Frontal cortex (tissue), 4 donors: Measurements from ENCODE around the gene COX7C. TPM values are rescaled to one million over a fixed set of nuclear protein-coding genes. Genes with fewer than 3 reads are reported as not detected.
"Not testable (repeated sequence)": the region's sequence is repeated elsewhere in the genome, so short reads cannot be mapped to it uniquely, and the experiment has no call there.

Experiments used
- DNase-seq, 2 donors: peaks; one replicate each; pipeline ENCODE4 v3.0.0; 2012; ENCODE audit warnings: low spot score in 2 of 2
- FAIRE-seq: peaks from 2 replicates; lab custom pipeline; 2012; peaks lifted over from hg19 to GRCh38; lab: Jason Lieb, UNC
- total RNA-seq: library from RNA; depleted of rRNA; stranded (reverse); fragments of >200 nt; gene quantifications from one replicate; pipeline ENCODE4 v1.2.3, GENCODE V29; 2014
- donor health status: control.
- donor health status: control.
- donor health status: control.

The COX7C gene
- 244 TPM for total RNA-seq

- FAIRE-seq (peak; percentile 45), DNase-seq (peak; percentile 73 to 87)
These were observed at the start of gene COX7C for GRCh38 chr5:86617756-86618576. Gene COX7C (plus strand): TSS chr5:86617941. CDS start chr5:86618056, 115 bp downstream.

DNA sequence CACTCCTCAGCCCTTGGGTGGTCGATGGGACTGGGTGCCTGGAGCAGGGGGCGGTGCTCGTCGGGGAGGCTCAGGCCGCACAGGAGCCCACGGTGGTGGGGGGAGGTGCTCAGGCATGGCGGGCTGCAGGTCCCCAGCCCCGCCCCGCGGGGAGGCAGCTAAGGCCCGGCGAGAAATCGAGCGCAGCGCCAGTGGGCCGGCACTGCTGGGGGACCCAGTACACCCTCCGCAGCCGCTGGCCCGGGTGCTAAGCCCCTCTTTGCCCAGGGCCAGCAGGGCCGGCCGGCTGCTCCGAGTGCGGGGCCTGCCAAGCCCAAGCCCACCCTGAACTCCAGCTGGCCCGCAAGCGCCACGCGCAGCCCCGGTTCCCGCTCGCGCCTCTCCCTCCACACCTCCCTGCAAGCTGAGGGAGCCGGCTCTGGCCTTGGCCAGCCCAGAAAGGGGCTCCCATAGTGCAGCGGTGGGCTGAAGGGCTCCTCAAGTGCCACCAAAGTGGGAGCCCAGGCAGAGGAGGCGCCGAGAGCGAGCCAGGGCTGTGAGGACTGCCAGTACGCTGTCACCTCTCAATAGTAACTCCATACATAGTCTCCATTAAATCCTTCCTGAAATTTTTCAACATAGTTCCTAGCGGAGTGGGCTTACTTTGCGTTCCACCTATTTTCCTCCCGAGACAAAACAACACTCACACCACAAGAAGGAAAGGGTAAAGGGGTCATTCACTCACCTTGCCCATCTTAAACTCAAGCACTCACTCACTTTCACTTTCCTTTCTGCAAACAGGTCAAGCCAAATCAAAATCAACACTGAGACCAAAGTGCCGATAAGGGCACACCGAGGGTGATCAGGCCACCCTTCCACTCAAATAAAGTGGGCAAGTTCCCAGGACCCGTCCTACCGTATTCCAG, 48.0 kb upstream of the COX7C start:
- FAIRE-seq, DNase-seq: not testable (repeated sequence)

DNA sequence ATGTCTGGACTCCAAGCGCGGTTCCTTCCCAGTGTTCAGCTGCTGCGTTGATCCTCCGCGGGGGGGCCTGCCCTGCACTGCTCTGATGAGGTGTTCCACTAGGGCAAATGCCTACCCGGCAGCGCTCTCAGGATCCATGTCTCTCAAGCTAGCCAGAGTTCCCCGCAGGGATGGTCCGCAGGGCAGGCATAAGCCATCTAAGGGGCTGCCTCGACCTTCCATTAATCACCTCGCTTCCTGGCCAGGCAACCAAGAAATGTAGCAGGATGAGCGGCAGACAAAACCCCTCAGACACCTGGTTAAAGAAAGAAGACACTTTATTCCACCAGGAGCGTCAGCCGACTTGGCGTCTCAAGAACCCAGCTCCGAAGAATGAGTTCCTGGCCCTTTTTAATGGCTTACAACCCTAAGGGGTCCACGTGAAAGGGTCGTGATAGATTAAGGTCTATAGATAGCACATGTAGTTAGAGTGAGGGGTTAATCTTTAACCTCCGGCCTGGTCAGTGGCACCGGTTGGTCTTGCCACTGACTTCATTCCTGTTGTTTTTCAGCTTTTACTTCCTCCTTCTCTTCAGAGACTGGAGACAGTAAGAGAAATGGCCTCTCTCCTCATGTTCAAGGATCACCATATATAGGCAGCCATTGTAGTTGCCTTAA, 47.2 kb upstream of the COX7C start:
- FAIRE-seq (no peak), DNase-seq (no peak)

GRCh38 chr5:86571109-86571508, 46.6 kb upstream of the COX7C start:
- FAIRE-seq, result not testable (repeated sequence)

GRCh38 chr5:86572825-86573517, 44.8 kb upstream of the COX7C start:
- FAIRE-seq (no peak), DNase-seq (no peak)

More at GRCh38 chr5:86571109-86571508, 46.6 kb upstream of the COX7C start:
- DNase-seq, result not testable (repeated sequence)

GRCh38 chr5:86579502-86579901, 38.2 kb upstream of the COX7C start:
- no peak for DNase-seq

DNA sequence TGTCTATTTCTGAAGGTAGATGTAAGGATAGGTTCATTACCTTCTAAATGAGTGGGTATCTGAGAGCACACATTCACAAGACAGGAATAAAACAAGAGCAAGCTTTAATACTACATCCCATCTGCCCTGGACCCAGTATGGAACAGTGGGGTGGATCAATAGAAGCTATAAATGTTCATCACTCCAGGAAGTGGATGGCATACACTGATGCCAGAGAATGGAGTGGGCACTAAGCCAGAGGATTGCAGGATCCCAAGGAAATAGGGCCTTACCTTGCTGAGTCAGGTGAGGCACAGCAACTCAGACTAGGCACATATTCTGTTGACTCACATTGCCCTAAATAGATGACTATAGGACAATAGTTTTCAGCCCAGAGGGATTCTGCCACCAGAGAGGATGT, 21.3 kb upstream of the COX7C start:
- no peak for FAIRE-seq

More at GRCh38 chr5:86579502-86579901, 38.2 kb upstream of the COX7C start:
- no peak for FAIRE-seq

GRCh38 chr5:86605881-86606280, 11.9 kb upstream of the COX7C start:
- FAIRE-seq (no peak), DNase-seq (no peak)

More for the DNA sequence above, 21.3 kb upstream of the COX7C start:
- DNase-seq, result no peak

GRCh38 chr5:86613455-86613854, 4.3 kb upstream of the COX7C start:
- FAIRE-seq, result no peak
- DNase-seq, result no peak

DNA sequence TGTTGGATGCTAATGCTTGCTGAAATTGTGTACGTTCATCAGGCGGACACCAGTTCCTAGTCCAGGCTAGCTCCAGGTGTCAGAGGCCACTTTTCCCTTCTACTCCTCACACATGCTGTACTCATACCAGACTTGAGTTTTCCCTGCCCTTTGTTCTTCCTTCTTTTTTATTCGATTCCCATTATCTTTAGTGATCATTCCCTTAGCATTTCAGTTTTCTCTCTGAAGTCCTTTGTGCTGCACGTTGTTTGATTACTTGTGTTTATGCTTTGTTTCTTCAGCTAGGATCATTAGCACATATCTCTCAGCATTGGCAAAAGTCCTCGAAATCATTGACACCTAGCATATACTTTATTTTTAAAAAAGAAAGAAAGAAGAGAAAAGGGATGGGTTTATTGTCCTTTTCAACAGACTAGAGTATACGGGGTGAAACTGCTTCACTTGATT, 409 bp upstream of the COX7C start:
- FAIRE-seq (no peak), DNase-seq (no peak)

DNA sequence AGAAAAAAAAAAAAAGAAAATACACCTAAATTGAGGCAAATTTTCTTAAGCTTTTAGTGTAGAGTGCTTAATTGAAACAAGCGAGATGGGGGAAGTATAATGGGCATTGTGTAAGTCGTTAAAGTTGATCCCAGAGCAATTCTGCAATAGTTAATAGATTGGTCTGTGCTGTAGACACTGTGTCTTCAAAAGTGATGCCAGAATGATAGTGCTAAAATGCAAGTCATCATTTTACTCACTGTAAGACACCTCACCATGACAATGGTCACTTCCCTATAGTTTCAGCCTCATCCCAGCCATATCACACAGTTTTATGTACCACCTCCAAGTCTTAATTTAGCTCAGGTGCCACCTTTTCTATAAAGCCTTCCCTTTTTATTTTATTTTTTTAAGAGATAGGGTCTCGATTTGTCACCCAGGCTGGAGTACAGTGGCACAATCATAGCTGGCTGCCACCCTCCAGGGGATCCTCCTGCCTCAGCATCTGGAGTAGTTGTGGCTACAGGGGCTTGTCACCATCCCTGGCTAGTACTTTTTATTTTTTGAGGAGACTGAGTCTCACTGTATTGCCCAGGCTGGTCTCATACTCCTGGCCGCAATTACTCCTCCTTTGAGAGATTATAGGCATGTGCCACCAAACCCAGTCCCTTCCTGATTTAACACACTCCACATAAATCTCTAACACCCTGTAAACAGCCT, 6.2 kb downstream of the COX7C start:
- no peak for FAIRE-seq
- no peak for DNase-seq

DNA sequence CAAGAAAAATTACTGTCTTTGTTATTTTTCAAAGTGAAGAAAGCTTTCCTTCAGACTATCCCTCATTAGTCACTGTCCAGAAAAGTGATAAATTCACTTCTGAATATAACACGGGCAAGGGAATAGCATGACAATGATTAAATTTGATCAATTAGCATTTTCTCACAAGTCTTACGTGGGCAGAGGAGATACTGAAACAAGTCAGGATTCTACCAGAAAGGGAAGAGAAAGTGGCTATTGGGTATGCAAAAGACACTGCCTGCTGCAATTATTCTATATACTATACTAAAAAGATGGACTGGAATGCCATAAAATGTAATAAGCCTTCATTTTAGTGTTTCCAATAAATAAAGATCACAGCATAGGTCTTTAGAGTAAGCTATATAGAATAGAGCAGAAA, 7.4 kb downstream of the COX7C start:
- FAIRE-seq (no peak), DNase-seq (no peak)

DNA sequence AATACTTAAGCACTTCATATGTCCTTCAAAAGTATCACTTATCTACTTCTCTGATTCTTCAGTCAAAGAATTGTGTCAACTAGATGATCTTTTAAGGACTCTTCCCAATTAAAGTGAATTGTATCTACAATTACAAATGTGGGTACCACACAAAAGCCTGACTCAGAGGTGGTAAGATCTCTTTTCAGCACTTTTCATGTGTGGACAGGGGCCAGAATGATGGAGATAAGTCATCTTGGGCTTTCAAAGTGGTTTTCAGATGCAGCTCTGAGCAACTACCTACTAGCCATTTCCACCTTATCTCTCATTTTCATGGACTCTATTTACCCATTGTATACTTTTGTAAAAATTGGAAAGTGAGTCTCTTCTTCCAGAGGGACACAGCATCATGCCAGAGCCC, 8.4 kb downstream of the COX7C start:
- DNase-seq, result no peak
- FAIRE-seq, result no peak

- FAIRE-seq (no peak), DNase-seq (no peak)
These were observed 13.4 kb downstream of the COX7C start for GRCh38 chr5:86631165-86631564.

DNA sequence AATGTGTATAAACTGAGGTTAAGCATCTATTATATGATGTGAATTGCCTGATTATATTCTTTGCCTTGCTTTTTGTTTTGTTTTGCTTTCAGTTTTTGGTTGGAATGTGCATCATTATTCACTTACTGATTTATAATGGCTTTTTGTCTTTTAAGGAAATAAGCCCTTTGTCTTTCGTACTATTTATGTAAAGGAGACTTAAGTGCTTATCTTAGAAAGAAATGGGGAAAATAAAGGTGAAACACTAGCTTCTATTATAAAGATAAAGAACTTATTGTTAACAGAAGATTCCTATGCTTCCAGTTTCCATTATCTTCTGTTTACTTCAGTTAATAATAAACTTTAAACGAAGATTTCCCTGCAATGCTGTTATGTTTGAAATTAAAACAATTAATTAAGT, 23.3 kb downstream of the COX7C start:
- FAIRE-seq, result peak; percentile 8
- no peak for DNase-seq

- no peak for FAIRE-seq
- no peak for DNase-seq
These were observed 27.1 kb downstream of the COX7C start for GRCh38 chr5:86644843-86645242.

DNA sequence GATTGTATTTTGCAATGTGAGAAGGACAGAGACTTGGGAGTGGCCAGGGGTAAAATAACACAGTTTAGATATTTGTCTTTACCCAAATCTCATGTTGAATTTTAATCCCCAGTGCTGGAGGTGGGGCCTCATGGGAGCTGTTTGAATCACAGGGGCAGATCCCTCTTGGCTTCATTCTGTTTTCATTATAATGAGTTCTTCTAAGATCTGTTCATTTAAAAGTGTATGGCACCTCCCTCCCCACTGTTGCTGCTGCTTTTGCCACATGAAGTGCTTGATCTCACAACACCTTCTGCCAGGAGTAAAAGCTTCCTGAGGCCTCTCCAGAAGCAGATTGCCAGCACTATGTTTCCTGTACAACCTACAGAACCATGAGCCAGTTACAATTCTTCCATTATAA, 28.1 kb downstream of the COX7C start:
- FAIRE-seq, result no peak

DNA sequence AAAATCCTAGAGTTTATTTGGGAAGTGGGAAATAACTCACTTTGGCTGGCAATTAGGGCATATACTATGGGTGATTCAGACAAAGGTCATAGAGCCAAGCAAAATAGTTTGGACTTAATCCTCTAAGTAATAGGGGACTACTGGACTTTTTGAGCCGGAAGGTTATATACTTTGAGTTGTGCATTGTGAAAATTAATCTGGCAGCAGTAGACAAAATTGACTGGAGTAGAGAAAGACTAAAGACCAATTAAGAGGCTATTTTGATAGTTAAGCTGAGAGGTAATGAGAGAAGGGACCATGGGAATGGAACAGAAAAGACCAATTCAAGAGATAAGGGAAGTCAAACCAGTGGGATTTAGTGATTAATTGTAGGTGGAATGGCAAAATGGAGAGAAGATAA, 28.9 kb downstream of the COX7C start:
- no peak for DNase-seq
- no peak for FAIRE-seq

More for the DNA sequence above, 28.1 kb downstream of the COX7C start:
- no peak for DNase-seq
